IMR-90 (cell line): ENCODE data around the gene ZNF316. TPM values are rescaled to one million over a fixed set of nuclear protein-coding genes. Genes with fewer than 3 reads are reported as not detected.

Experiments used
- ATAC-seq: fragments of 200-7000 bp; cut with Tn5 transposase; 2 replicates; pipeline ENCODE4 v1.9.1; 2020; ENCODE audit warnings: low read depth, mild to moderate bottlenecking, moderate library complexity
- BruUV-seq: library from RNA; stranded (reverse); fragments of 400-500 nt; replicated peaks from 2 replicates; lab custom pipeline; 2021; lab: Mats Ljungman, UMichigan
- CTCF ChIA-PET: fragments of 300-600 bp; formaldehyde crosslinking; extraction: SDS; loops from one replicate; lab custom pipeline; 2021; ENCODE audit warnings: antibody characterized with exemption; lab: Yijun Ruan, JAX
- POLR2A ChIA-PET: fragments of 300-600 bp; sonication (Branson Sonifier 250); formaldehyde crosslinking; loops from one replicate; lab custom pipeline; 2022; ENCODE audit warnings: antibody characterized with exemption; ENCODE audit not compliant: unreplicated experiment; lab: Charles Lee
- DNase-seq: peaks from one replicate; pipeline ENCODE4 v3.0.0; 2013
- H2AFZ ChIP-seq: replicated peaks from 2 replicates; pipeline ENCODE3; 2013; ENCODE audit warnings: low read length, mild to moderate bottlenecking; ENCODE audit not compliant: poor library complexity
- H2AK5ac ChIP-seq: 2 replicates; pipeline ENCODE4 v1.6.1; 2013; ENCODE audit warnings: low read depth, low read length, inconsistent platforms
- H2AK9ac ChIP-seq: replicated peaks from 2 replicates; pipeline ENCODE3; 2013; ENCODE audit warnings: mild to moderate bottlenecking, low read depth, low read length, moderate library complexity; ENCODE audit not compliant: poor library complexity
- H2BK120ac ChIP-seq: 2 replicates; pipeline ENCODE4 v1.6.1; 2013; ENCODE audit warnings: low read depth, low read length, inconsistent platforms
- H2BK15ac ChIP-seq: 3 replicates; pipeline ENCODE4 v1.6.1; 2013; ENCODE audit warnings: low read depth, low read length, inconsistent platforms
- H2BK20ac ChIP-seq: 2 replicates; pipeline ENCODE4 v1.6.1; 2013; ENCODE audit warnings: low read depth, mild to moderate bottlenecking, inconsistent platforms, low read length, moderate library complexity
- H2BK5ac ChIP-seq: 2 replicates; pipeline ENCODE4 v1.6.1; 2013; ENCODE audit warnings: mild to moderate bottlenecking, low read depth, low read length, inconsistent platforms; ENCODE audit not compliant: poor library complexity, severe bottlenecking
- H3K14ac ChIP-seq: replicated peaks from 2 replicates; pipeline ENCODE4 v1.6.1; 2013; ENCODE audit warnings: low read depth, low read length, inconsistent platforms
- H3K18ac ChIP-seq: 2 replicates; pipeline ENCODE4 v1.6.1; 2013; ENCODE audit warnings: low read depth, low read length, control low read depth
- H3K23ac ChIP-seq: 2 replicates; pipeline ENCODE4 v1.6.1; 2013; ENCODE audit warnings: low read depth, low read length, inconsistent platforms
- H3K27ac ChIP-seq: 2 replicates; pipeline ENCODE4 v1.5.1; 2013; ENCODE audit warnings: mild to moderate bottlenecking, control low read depth, low read length; ENCODE audit not compliant: insufficient read depth
- H3K27me3 ChIP-seq: 2 replicates; pipeline ENCODE4 v1.6.1; 2013; ENCODE audit warnings: low read length; ENCODE audit not compliant: control insufficient read depth, insufficient read depth
- H3K36me3 ChIP-seq: 2 replicates; pipeline ENCODE4 v1.6.1; 2013; ENCODE audit warnings: low read length, mixed read lengths; ENCODE audit not compliant: control insufficient read depth, insufficient read depth
- H3K4ac ChIP-seq: 2 replicates; pipeline ENCODE4 v1.6.1; 2013; ENCODE audit warnings: low read depth, low read length, inconsistent platforms
- H3K4me1 ChIP-seq: 2 replicates; pipeline ENCODE4 v1.6.1; 2013; ENCODE audit warnings: low read length, mixed read lengths; ENCODE audit not compliant: control insufficient read depth, insufficient read depth
- H3K4me2 ChIP-seq: 2 replicates; pipeline ENCODE4 v1.6.1; 2013; ENCODE audit warnings: low read depth, mild to moderate bottlenecking, control low read depth, low read length, moderate library complexity
- H3K4me3 ChIP-seq: 2 replicates; pipeline ENCODE4 v1.5.1; 2013; ENCODE audit warnings: low read depth, mild to moderate bottlenecking, control low read depth, low read length, moderate library complexity; ENCODE audit not compliant: insufficient read depth
- H3K56ac ChIP-seq: 2 replicates; pipeline ENCODE4 v1.6.1; 2013; ENCODE audit warnings: low read length, inconsistent platforms; ENCODE audit not compliant: insufficient read depth; ENCODE audit errors: extremely low read depth
- H3K79me1 ChIP-seq, 2 experiments: 2 replicates each; pipeline ENCODE4 v1.6.1; 2013; ENCODE audit warnings: low read length in 2 of 2, inconsistent platforms in 1 of 2, low read depth in 1 of 2
- H3K9ac ChIP-seq: 2 replicates; pipeline ENCODE4 v1.6.1; 2013; ENCODE audit warnings: low read depth, low read length, control low read depth
- H3K9me1 ChIP-seq: 2 replicates; pipeline ENCODE4 v1.6.1; 2013; ENCODE audit warnings: low read length, inconsistent platforms; ENCODE audit not compliant: insufficient read depth
- H3K9me3 ChIP-seq: 2 replicates; pipeline ENCODE4 v1.6.1; 2013; ENCODE audit warnings: low read length; ENCODE audit not compliant: control insufficient read depth, insufficient read depth
- H4K20me1 ChIP-seq: 2 replicates; pipeline ENCODE4 v1.6.1; 2013; ENCODE audit warnings: low read length, inconsistent platforms; ENCODE audit not compliant: insufficient read depth
- H4K5ac ChIP-seq: 2 replicates; pipeline ENCODE4 v1.6.1; 2013; ENCODE audit warnings: mild to moderate bottlenecking, low read depth, low read length, control low read depth
- H4K8ac ChIP-seq, 2 experiments: 2 replicates each; pipeline ENCODE4 v1.6.1; 2013; ENCODE audit warnings: low read depth in 2 of 2, low read length in 2 of 2, control low read depth in 1 of 2, inconsistent platforms in 1 of 2
- H4K91ac ChIP-seq: 2 replicates; pipeline ENCODE4 v1.6.1; 2013; ENCODE audit warnings: low read depth, low read length, inconsistent platforms; ENCODE audit not compliant: insufficient read depth
- BHLHE40 ChIP-seq: fragments of 150-350 bp; IDR thresholded peaks from 2 replicates; pipeline ENCODE4 v1.6.1; 2016; ENCODE audit warnings: mild to moderate bottlenecking, low read depth, low read length
- CEBPB ChIP-seq: IDR thresholded peaks from 2 replicates; pipeline ENCODE4 v1.6.1; 2012; ENCODE audit warnings: low read depth, low read length, improper control_type of control experiment
- CHD1 ChIP-seq: IDR thresholded peaks from 2 replicates; pipeline ENCODE4 v1.6.1; 2012; ENCODE audit warnings: low read depth, low read length, improper control_type of control experiment
- ELK1 ChIP-seq: fragments of 150-350 bp; IDR thresholded peaks from 2 replicates; pipeline ENCODE4 v1.6.1; 2016; ENCODE audit warnings: low read depth, mild to moderate bottlenecking, low read length, moderate library complexity, borderline replicate concordance
- FOS ChIP-seq: fragments of 150-350 bp; IDR thresholded peaks from 2 replicates; pipeline ENCODE4 v1.6.1; 2016; ENCODE audit warnings: low read depth, low read length
- MAFK ChIP-seq: IDR thresholded peaks from 2 replicates; pipeline ENCODE4 v1.6.1; 2012; ENCODE audit warnings: low read depth, low read length, improper control_type of control experiment
- MAZ ChIP-seq: IDR thresholded peaks from 2 replicates; pipeline ENCODE4 v1.6.1; 2012; ENCODE audit warnings: low read depth, mild to moderate bottlenecking, low read length, improper control_type of control experiment, moderate library complexity, borderline replicate concordance
- MXI1 ChIP-seq: IDR thresholded peaks from 2 replicates; pipeline ENCODE4 v1.6.1; 2012; ENCODE audit warnings: low read depth, mild to moderate bottlenecking, low read length, moderate library complexity, borderline replicate concordance
- NFE2L2 ChIP-seq: fragments of 150-350 bp; IDR thresholded peaks from 2 replicates; pipeline ENCODE4 v1.6.1; 2016; ENCODE audit warnings: low read depth, mild to moderate bottlenecking, low read length
- POLR2A ChIP-seq: IDR thresholded peaks from 2 replicates; pipeline ENCODE4 v1.6.1; 2012; ENCODE audit warnings: mild to moderate bottlenecking, low read depth, low read length
- RAD21 ChIP-seq: IDR thresholded peaks from 2 replicates; pipeline ENCODE4 v1.6.1; 2012; ENCODE audit warnings: low read length, improper control_type of control experiment
- RCOR1 ChIP-seq: IDR thresholded peaks from 2 replicates; pipeline ENCODE4 v1.6.1; 2012; ENCODE audit warnings: mild to moderate bottlenecking, low read length, improper control_type of control experiment; ENCODE audit not compliant: insufficient replicate concordance
- RFX5 ChIP-seq: IDR thresholded peaks from 2 replicates; pipeline ENCODE4 v1.8.0; 2012; ENCODE audit warnings: low read depth, mild to moderate bottlenecking, low read length, moderate library complexity
- SMC3 ChIP-seq: fragments of 150-350 bp; IDR thresholded peaks from 2 replicates; pipeline ENCODE4 v1.6.1; 2016; ENCODE audit warnings: low read depth, mild to moderate bottlenecking, antibody characterized with exemption, low read length, moderate library complexity
- WGBS, 2 experiments: methylation state at CpG; one replicate each; pipeline versions ENCODE4 v1.1.5 to v1.1.7; 2013; ENCODE audit warnings: missing lambda C conversion rate in 2 of 2; ENCODE audit not compliant: insufficient read length in 1 of 2; ENCODE audit errors: extremely low coverage in 2 of 2; 5-methylcytosine and 5-hydroxymethylcytosine counted together
- dilution Hi-C: fragments of 300-500 bp; cut with HindIII; formaldehyde crosslinking; loops from one replicate; pipeline ENCODE4 v1.14.3; 2018; ENCODE audit warnings: low sequenced_read_pairs; ENCODE audit not compliant: unreplicated experiment
- in situ Hi-C: fragments of 300-500 bp; cut with MboI; formaldehyde crosslinking; loops from 3 replicates; pipeline ENCODE4 v1.14.3; 2019; ENCODE audit warnings: low sequenced_read_pairs, inconsistent platforms, mixed read lengths
- intact Hi-C: fragments of 100-400 bp; cut with micrococcal nuclease; formaldehyde crosslinking; loops from 2 replicates; pipeline ENCODE4 v1.10.0; 2022
- polyA plus RNA-seq, 3 experiments: library from polyadenylated mRNA; depleted of rRNA; stranded (reverse); fragments of >200 nt; gene quantifications; 2 replicates each; pipeline ENCODE4 v1.2.3, GENCODE V29; 2012; ENCODE audit warnings: low replicate concordance in 1 of 3
- total RNA-seq: library from RNA; depleted of rRNA; stranded (reverse); fragments of >200 nt; gene quantifications from 2 replicates; pipeline ENCODE4 v1.2.3, GENCODE V29; 2012
- TF ChIP-seq, protein P1 (sequence below): fragments of 150-350 bp; IDR thresholded peaks from 2 replicates; pipeline ENCODE4 v1.6.1; 2017; ENCODE audit warnings: mild to moderate bottlenecking, antibody characterized with exemption, low read length, low read depth
- TF ChIP-seq, protein P2 (sequence below): conservative IDR thresholded peaks from 2 replicates; pipeline ENCODE4 v1.5.1; 2012; ENCODE audit warnings: mild to moderate bottlenecking, low read depth, low read length, improper control_type of control experiment

ZNF316 gene
- total and polyA plus RNA-seq, 2 of the 4 experiments (the other 2 are of a cell fraction): 3.2 to 7.2 TPM

DNA sequence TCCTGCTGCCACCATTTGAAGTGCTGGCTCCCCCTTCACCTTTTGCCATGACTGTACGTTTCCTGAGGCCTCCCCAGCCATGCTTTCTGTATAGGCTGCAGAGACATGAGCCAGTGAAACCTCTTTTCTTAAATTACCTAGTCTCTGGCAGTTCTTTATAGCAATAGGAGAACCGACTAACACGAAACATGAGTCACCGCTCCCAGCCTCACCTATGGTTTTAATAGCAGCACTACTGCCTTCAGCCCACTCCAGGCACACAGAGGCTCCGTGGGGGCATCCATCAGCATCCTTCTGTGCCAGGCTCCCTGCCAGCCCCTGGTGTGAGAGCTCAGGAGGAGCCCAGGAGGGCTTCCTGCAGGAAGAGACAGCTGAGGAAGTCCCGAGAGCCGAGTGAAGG lies 5.5 kb upstream of the ZNF316 start:
- H3K27ac ChIP-seq: no peak overlapping the region
- no peak overlapping the region for H3K4ac ChIP-seq
- H3K14ac ChIP-seq: no peak overlapping the region
- H3K56ac ChIP-seq: no peak overlapping the region
- no peaks in the 10 kb centered on the region for H3K9me3 ChIP-seq
- H3K27me3 ChIP-seq: no peaks in the 10 kb centered on the region; the same call in 1 of the 2 replicates
- H4K91ac ChIP-seq: no peak overlapping the region
- H3K79me1 ChIP-seq: no peaks in the 10 kb centered on the region
- no peaks in the 10 kb centered on the region for H4K20me1 ChIP-seq
- in situ Hi-C loops (no loop called here), intact Hi-C loops (no loop called here), dilution Hi-C loops (no loop called here)
- POLR2A ChIA-PET: no interaction called here
- no peak overlapping the region for H2AK5ac ChIP-seq
- peaks cover 3% of the 10 kb centered on the region for H3K4me1 ChIP-seq
- TF ChIP-seq, protein P1, sequence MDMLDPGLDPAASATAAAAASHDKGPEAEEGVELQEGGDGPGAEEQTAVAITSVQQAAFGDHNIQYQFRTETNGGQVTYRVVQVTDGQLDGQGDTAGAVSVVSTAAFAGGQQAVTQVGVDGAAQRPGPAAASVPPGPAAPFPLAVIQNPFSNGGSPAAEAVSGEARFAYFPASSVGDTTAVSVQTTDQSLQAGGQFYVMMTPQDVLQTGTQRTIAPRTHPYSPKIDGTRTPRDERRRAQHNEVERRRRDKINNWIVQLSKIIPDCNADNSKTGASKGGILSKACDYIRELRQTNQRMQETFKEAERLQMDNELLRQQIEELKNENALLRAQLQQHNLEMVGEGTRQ: no peak
- TF ChIP-seq CHD1 (no peak), FOS (no peak), RFX5 (no peak), CEBPB (no peak), MAFK (no peak), RAD21 (no peak), SMC3 (no peak), MAZ (no peak), NFE2L2 (no peak), POLR2A (no peak), MXI1 (no peak), RCOR1 (no peak), BHLHE40 (no peak), ELK1 (no peak)
- TF ChIP-seq, protein P2, sequence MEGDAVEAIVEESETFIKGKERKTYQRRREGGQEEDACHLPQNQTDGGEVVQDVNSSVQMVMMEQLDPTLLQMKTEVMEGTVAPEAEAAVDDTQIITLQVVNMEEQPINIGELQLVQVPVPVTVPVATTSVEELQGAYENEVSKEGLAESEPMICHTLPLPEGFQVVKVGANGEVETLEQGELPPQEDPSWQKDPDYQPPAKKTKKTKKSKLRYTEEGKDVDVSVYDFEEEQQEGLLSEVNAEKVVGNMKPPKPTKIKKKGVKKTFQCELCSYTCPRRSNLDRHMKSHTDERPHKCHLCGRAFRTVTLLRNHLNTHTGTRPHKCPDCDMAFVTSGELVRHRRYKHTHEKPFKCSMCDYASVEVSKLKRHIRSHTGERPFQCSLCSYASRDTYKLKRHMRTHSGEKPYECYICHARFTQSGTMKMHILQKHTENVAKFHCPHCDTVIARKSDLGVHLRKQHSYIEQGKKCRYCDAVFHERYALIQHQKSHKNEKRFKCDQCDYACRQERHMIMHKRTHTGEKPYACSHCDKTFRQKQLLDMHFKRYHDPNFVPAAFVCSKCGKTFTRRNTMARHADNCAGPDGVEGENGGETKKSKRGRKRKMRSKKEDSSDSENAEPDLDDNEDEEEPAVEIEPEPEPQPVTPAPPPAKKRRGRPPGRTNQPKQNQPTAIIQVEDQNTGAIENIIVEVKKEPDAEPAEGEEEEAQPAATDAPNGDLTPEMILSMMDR: no peak
- no peak overlapping the region for H3K18ac ChIP-seq
- no TSS peak for BruUV-seq
- H4K5ac ChIP-seq: no peak overlapping the region
- H3K4me2 ChIP-seq: no peak overlapping the region
- no peak overlapping the region for H2AFZ ChIP-seq
- 40% methylated on average over 1 of the region's 7 CpGs; no CpG with 5 or more reads in 1 of the 2 experiments for WGBS, 2 experiments
- H3K9ac ChIP-seq: no peak overlapping the region
- no peak overlapping the region for H3K23ac ChIP-seq
- CTCF ChIA-PET: no interaction called here
- H2AK9ac ChIP-seq: peak overlapping the region; percentile 24
- no peak for DNase-seq
- H3K4me3 ChIP-seq: no peak overlapping the region
- H2BK20ac ChIP-seq: no peak overlapping the region
- H3K9me1 ChIP-seq: 0 out of 2 replicates have a peak, but pooled peaks cover 4% of the 10 kb centered on the region
- H2BK120ac ChIP-seq: no peak overlapping the region
- no peak overlapping the region for H2BK15ac ChIP-seq
- no peaks in the 10 kb centered on the region for H3K36me3 ChIP-seq
- H4K8ac ChIP-seq: no peak overlapping the region
- H2BK5ac ChIP-seq: no peak overlapping the region
- no peak for ATAC-seq
